Heart left ventricle (tissue), 16 donors: ENCODE results near the gene SEPTIN6. TPM values are rescaled to one million over a fixed set of nuclear protein-coding genes. Genes with fewer than 3 reads are reported as not detected.

Experiments
- ATAC-seq, 4 donors: fragments of 200-7000 bp; cut with Tn5 transposase; one replicate each; pipeline ENCODE4 v1.9.1; 2020 to 2022; ENCODE audit warnings: moderate library complexity in 4 of 4, mild to moderate bottlenecking in 3 of 4, moderate number of reproducible peaks in 1 of 4
- DNase-seq, 5 donors: peaks; one replicate each; pipeline ENCODE4 v3.0.0-alpha.2; 2020
- H3K27ac ChIP-seq, 12 donors: fragments of 200-600 bp; sonication (generic) in 4 of 12; one replicate each; pipeline versions ENCODE4 v1.5.0 to v1.8.0; 2016 to 2022; ENCODE audit warnings: mild to moderate bottlenecking in 2 of 12
- H3K27me3 ChIP-seq, 9 donors: fragments of 200-600 bp; sonication (generic) in 2 of 9; one replicate each; pipeline versions ENCODE4 v1.5.1 to v1.8.0; 2016 to 2022; ENCODE audit warnings: mild to moderate bottlenecking in 3 of 9
- H3K36me3 ChIP-seq, 9 donors: fragments of 200-600 bp; sonication (generic) in 2 of 9; one replicate each; pipeline versions ENCODE4 v1.5.0 to v1.8.0; 2018 to 2022; ENCODE audit warnings: mild to moderate bottlenecking in 2 of 9
- H3K4me1 ChIP-seq, 12 donors: fragments of 200-600 bp; sonication (generic) in 4 of 12; one replicate each; pipeline versions ENCODE4 v1.5.0 to v1.8.0; 2016 to 2022; ENCODE audit warnings: mild to moderate bottlenecking in 3 of 12
- H3K4me3 ChIP-seq, 12 donors: fragments of 200-600 bp; sonication (generic) in 4 of 12; one replicate each; pipeline versions ENCODE4 v1.5.0 to v1.8.0; 2017 to 2022; ENCODE audit warnings: mild to moderate bottlenecking in 9 of 12, moderate library complexity in 4 of 12
- H3K9me3 ChIP-seq, 12 donors: fragments of 200-600 bp; sonication (generic) in 4 of 12; one replicate each; pipeline versions ENCODE4 v1.5.0 to v1.8.0; 2016 to 2022; ENCODE audit warnings: mild to moderate bottlenecking in 1 of 12
- POLR2A ChIP-seq, 2 donors: fragments of 450-650 bp; IDR thresholded peaks; one replicate each; pipeline ENCODE4 v1.6.1; 2017; ENCODE audit warnings: antibody characterized with exemption in 2 of 2, mild to moderate bottlenecking in 2 of 2, moderate library complexity in 2 of 2
- WGBS, 4 donors: extraction: QIAGEN DNeasy Blood & Tissue Kit in 2 of 4; methylation state at CpG; one replicate each; pipeline versions ENCODE4 v1.1.5 to v1.1.7; 2013 to 2018; 5-methylcytosine and 5-hydroxymethylcytosine counted together
- intact Hi-C, 10 donors: fragments of 100-400 bp; cut with DNase I; formaldehyde crosslinking; loops; one replicate each; pipeline versions ENCODE4 v1.11.1 to v1.14.2; 2022
- polyA plus RNA-seq, 2 donors: library from polyadenylated mRNA; stranded (reverse); fragments of 200-250 nt; gene quantifications; one replicate each; pipeline ENCODE4 v1.2.3, GENCODE V29; 2013
- total RNA-seq, 9 donors: library from RNA; depleted of rRNA in 2 of 9; stranded (reverse); fragments of >200 nt in 2 of 9; fragmentation: NEBNext Ultra II Directional in 3 of 9; extraction: Animal tissue kit (Norgen Biotek cat#: 25700) in 3 of 9; gene quantifications; one replicate each; pipeline versions ENCODE4 v1.1.0 to v1.2.4, GENCODE V29; 2016 to 2023
- TF ChIP-seq, protein P1 (sequence below), 12 donors: fragments of 200-600 bp; sonication (generic) in 4 of 12; IDR thresholded peaks; one replicate each; pipeline versions ENCODE4 v1.5.0 to v1.8.0; 2018 to 2022; ENCODE audit warnings: antibody characterized with exemption in 12 of 12, mild to moderate bottlenecking in 5 of 12
- donor health status: ischemic (EF 13 %, LVEDD 7.1; RV severe dilation, severe dysfunction).
- donor health status: healthy with polysubstance abuse.
- donor health status: DM: no; HTN: yes; CAD: no.
- donor health status: DM: no; HTN: no; CAD: no.
- donor health status: ischemic (EF 25% LVEDD 6.9; RV normal size, moderate dysfunction).
- donor health status: ischemic (EF 25% LVEDD 5.7; RV mildly dilated, moderate dysfunction).
- donor health status: healthy.
- donor health status: DM: yes; HTN: yes; CAD: no.
- donor health status: ischemic (EF 35%, LVEDD 5.7; RV mildly dilated, moderate dysfunction).
- donor health status: nonischemic (EF 11% LVEDD 7.7; RV severe dilation, severe dysfunction).
- donor health status: DM: yes; HTN: yes; CAD: no.
- donor health status: PGD.
- donor health status: ischemic (EF 29% LVEDD 5.4; RV normal size, mild dysfunction).
- donor health status: nonischemic (EF 23%, LVEDD 6.1; RV moderate dilation, normal function).

Gene SEPTIN6
- total and polyA plus RNA-seq, 11 donors: 3.3 to 36.4 (median 9.8) TPM

DNA sequence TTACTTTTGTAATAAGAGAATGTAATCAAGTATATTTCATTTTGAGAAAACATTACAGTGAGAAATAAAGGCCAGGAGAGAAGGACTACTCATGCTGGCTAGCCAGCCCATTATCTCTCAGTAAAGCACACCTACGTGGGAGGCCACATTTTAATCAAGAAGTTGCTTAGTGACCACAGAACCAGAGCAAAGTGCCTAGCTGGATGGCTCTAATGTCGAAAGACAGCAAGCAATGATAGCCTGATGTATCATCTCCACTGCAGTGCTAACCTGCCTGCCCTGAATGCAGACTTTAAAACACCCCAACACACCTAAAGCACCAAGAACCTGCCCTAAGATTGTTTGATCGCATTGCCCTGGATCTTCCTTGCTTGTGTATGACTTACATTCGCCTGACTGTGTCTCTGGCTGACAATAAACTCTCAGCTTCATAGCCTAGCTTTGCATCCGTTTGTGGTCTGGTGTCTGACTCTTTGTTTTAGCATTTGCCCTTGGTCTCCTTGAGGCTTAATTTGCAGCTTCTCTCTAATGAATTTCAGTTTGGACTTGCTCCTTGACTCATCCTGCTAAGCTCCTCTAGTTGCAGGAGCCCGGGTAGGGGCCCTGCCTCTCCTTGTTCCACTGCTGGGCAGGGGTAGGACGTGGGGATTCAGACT lies 34.1 kb upstream of the SEPTIN6 start:
- Histone ChIP-seq H3K4me1 (peaks cover 0 to 8% (median 0%) of the 10 kb centered on the region in 12 donors), H3K36me3 (no peaks in the 10 kb centered on the region), H3K27ac (no peak overlapping the region), H3K9me3 (no peaks in the 10 kb centered on the region), H3K4me3 (no peak overlapping the region), H3K27me3 (no peaks in the 10 kb centered on the region)
- ATAC-seq (no peak), DNase-seq (no peak)
- WGBS, 4 donors: 54 to 68% (median 62%) methylated on average over 7 of the region's 7 CpGs
- intact Hi-C loops: loop anchor here in 5 of 10 donors (5.0 to 10.0 kb wide), 4 partner anchors 82 to 212 kb away; partner anchors contain the start of gene NKRF (in 1 of the 5)
- TF ChIP-seq POLR2A (IDR thresholded peaks at IDR 0.05): no peak
- TF ChIP-seq, protein P1, sequence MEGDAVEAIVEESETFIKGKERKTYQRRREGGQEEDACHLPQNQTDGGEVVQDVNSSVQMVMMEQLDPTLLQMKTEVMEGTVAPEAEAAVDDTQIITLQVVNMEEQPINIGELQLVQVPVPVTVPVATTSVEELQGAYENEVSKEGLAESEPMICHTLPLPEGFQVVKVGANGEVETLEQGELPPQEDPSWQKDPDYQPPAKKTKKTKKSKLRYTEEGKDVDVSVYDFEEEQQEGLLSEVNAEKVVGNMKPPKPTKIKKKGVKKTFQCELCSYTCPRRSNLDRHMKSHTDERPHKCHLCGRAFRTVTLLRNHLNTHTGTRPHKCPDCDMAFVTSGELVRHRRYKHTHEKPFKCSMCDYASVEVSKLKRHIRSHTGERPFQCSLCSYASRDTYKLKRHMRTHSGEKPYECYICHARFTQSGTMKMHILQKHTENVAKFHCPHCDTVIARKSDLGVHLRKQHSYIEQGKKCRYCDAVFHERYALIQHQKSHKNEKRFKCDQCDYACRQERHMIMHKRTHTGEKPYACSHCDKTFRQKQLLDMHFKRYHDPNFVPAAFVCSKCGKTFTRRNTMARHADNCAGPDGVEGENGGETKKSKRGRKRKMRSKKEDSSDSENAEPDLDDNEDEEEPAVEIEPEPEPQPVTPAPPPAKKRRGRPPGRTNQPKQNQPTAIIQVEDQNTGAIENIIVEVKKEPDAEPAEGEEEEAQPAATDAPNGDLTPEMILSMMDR (IDR thresholded peaks at IDR 0.05): no peak

DNA sequence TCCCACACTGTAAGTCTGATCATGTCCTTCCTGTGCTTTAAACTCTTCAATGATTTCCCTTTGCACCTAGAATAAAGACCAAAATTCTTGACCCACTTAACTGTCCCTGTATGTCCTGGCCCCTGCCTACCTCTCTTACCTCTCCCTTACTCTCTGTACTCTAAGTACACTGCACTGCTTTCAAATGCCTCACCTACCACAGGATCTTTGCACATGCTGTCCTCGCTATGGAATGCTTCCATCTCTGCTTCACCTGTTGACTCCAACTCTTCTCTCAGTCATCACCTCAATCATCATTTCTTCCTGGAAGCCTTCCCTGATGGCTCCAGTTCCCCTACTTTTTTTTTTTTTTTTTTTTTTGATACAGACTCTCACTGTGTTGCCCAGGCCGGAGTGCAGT lies 29.0 kb upstream of the SEPTIN6 start:
- no peak overlapping the region for H3K4me3 ChIP-seq
- H3K9me3 ChIP-seq: peaks cover 0 to 5% (median 0%) of the 10 kb centered on the region in 12 donors
- H3K27ac ChIP-seq: no peak overlapping the region
- no peak for TF ChIP-seq POLR2A (IDR thresholded peaks at IDR 0.05)
- TF ChIP-seq, protein P1 (IDR thresholded peaks at IDR 0.05): no peak
- H3K27me3 ChIP-seq: no peaks in the 10 kb centered on the region
- DNase-seq (no peak), ATAC-seq (no peak)
- intact Hi-C loops: loop anchor here in 3 of 10 donors (10.0 kb wide), 3 partner anchors 77 to 207 kb away; partner anchors contain the start of gene NKRF (in 1 of the 3)
- no peaks in the 10 kb centered on the region for H3K36me3 ChIP-seq
- no peaks in the 10 kb centered on the region for H3K4me1 ChIP-seq
- WGBS, 4 donors: 84 to 93% (median 92%) methylated on average over 2 of the region's 2 CpGs

DNA sequence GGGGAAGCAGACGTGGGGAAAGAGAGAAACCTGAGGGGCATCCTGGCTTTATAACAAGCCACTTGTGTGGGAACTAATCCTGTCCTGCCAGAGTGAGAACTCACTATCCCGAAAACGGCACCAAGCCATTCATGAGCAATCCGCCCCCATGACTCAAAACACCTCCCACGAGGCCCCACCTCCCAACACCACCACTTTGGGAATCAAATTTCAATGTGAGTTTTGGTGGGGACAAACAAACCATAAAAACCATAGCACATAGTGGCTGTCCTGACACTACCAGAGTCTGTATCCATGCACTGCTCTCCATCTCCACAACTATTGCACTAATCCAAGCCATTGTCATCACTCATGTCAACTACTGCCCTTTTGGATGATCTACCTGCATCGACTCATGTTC lies 28.5 kb upstream of the SEPTIN6 start:
- ATAC-seq: no peak
- Histone ChIP-seq H3K9me3 (peaks cover 0 to 5% (median 0%) of the 10 kb centered on the region in 12 donors), H3K27ac (no peak overlapping the region), H3K27me3 (no peaks in the 10 kb centered on the region), H3K36me3 (no peaks in the 10 kb centered on the region), H3K4me1 (no peaks in the 10 kb centered on the region), H3K4me3 (no peak overlapping the region)
- WGBS, 4 donors: 63 to 78% (median 73%) methylated on average over 6 of the region's 6 CpGs
- TF ChIP-seq, protein P1 (IDR thresholded peaks at IDR 0.05): no peak
- TF ChIP-seq POLR2A (IDR thresholded peaks at IDR 0.05): no peak
- intact Hi-C loops: loop anchor here in 3 of 10 donors (10.0 kb wide), 3 partner anchors 77 to 207 kb away; partner anchors contain the start of gene NKRF (in 1 of the 3)
- no peak for DNase-seq

GRCh38 chrX:119709630-119710029 lies 16.7 kb upstream of the SEPTIN6 start:
- WGBS, 4 donors: 71 to 84% (median 79%) methylated on average over 3 of the region's 3 CpGs
- no peaks in the 10 kb centered on the region for H3K27me3 ChIP-seq
- no peaks in the 10 kb centered on the region for H3K36me3 ChIP-seq
- no peak overlapping the region for H3K4me3 ChIP-seq
- TF ChIP-seq, protein P1 (IDR thresholded peaks at IDR 0.05): no peak
- no peak for TF ChIP-seq POLR2A (IDR thresholded peaks at IDR 0.05)
- no peak for DNase-seq
- ATAC-seq: no peak
- no peak overlapping the region for H3K27ac ChIP-seq
- no peaks in the 10 kb centered on the region for H3K4me1 ChIP-seq
- intact Hi-C loops: no loop called here
- no peaks in the 10 kb centered on the region for H3K9me3 ChIP-seq
